Measurements from ENCODE around the gene ZBTB14. TPM values are rescaled to one million over a fixed set of nuclear protein-coding genes. Genes with fewer than 3 reads are reported as not detected.

ZBTB14 gene
- total RNA-seq, 4 donors from 2014 or later: 5.9 to 9.5 (median 6.6) TPM

GRCh38 chr18:5250603-5251002 is 44.9 kb downstream of the ZBTB14 start:
- no peaks in the 10 kb centered on the region for H3K4me1 ChIP-seq
- H3K27ac ChIP-seq: no peak overlapping the region
- H3K4me3 ChIP-seq: no peak overlapping the region
- H3K9me3 ChIP-seq: no peaks in the 10 kb centered on the region
- no peaks in the 10 kb centered on the region for H3K27me3 ChIP-seq
- TF ChIP-seq, protein P1, sequence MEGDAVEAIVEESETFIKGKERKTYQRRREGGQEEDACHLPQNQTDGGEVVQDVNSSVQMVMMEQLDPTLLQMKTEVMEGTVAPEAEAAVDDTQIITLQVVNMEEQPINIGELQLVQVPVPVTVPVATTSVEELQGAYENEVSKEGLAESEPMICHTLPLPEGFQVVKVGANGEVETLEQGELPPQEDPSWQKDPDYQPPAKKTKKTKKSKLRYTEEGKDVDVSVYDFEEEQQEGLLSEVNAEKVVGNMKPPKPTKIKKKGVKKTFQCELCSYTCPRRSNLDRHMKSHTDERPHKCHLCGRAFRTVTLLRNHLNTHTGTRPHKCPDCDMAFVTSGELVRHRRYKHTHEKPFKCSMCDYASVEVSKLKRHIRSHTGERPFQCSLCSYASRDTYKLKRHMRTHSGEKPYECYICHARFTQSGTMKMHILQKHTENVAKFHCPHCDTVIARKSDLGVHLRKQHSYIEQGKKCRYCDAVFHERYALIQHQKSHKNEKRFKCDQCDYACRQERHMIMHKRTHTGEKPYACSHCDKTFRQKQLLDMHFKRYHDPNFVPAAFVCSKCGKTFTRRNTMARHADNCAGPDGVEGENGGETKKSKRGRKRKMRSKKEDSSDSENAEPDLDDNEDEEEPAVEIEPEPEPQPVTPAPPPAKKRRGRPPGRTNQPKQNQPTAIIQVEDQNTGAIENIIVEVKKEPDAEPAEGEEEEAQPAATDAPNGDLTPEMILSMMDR (IDR thresholded peaks at IDR 0.05 in 4 of 5, conservative IDR thresholded peaks at IDR 0.05 in 1 of 5): no peak
- TF ChIP-seq POLR2A (IDR thresholded peaks at IDR 0.05): no peak
- H3K36me3 ChIP-seq: no peaks in the 10 kb centered on the region
- DNase-seq (no peak), ATAC-seq (no peak)
- in situ Hi-C loops (cut with MboI; ENCODE audit: low sequenced_read_pairs in 4 of 4): no loop called here
- intact Hi-C loops (cut with DNase I; ENCODE audit: low total_unique reads): no loop called here

DNA sequence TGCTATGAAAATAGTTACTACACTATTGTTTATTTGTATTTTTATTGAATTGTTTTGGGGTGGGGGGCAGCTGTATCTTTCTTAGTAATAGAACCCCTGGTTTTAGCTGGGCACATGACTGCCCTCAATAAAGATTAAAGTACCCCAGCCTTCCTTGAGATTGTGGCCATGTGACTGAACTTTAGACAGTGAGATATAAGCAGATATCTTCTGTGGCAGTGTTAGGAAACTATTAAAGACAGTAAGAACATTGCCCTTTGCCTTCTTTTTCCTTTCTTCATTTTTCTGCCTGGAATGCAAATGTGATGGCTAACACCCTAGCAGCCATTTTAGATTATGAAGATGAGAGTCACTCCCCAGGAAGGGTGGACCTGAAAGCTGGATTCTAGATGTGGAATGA is 50.6 kb downstream of the ZBTB14 start:
- peaks cover 0 to 37% of the 10 kb centered on the region in 2 donors for H3K36me3 ChIP-seq
- no peaks in the 10 kb centered on the region for H3K9me3 ChIP-seq
- in situ Hi-C loops (cut with MboI; ENCODE audit: low sequenced_read_pairs in 4 of 4): no loop called here
- H3K4me3 ChIP-seq: no peak overlapping the region
- intact Hi-C loops (cut with DNase I; ENCODE audit: low total_unique reads): no loop called here
- H3K4me1 ChIP-seq: peaks cover 12 to 21% of the 10 kb centered on the region in 2 donors
- DNase-seq (no peak), ATAC-seq (no peak)
- H3K27me3 ChIP-seq: no peaks in the 10 kb centered on the region
- TF ChIP-seq POLR2A (IDR thresholded peaks at IDR 0.05): no peak
- TF ChIP-seq, protein P1 (IDR thresholded peaks at IDR 0.05 in 4 of 5, conservative IDR thresholded peaks at IDR 0.05 in 1 of 5): no peak
- H3K27ac ChIP-seq: no peak overlapping the region

- ATAC-seq: no peak
- Histone ChIP-seq H3K36me3 (peaks cover 0 to 34% of the 10 kb centered on the region in 2 donors), H3K9me3 (no peaks in the 10 kb centered on the region), H3K27me3 (no peaks in the 10 kb centered on the region), H3K27ac (peak overlapping the region; percentile 96 to 99 (median 98)), H3K4me3 (peak overlapping the region; percentile 76 to 89 (median 82)), H3K4me1 (peaks cover 39 to 46% of the 10 kb centered on the region in 2 donors)
- intact Hi-C loops (cut with DNase I; ENCODE audit: low total_unique reads) (no loop called here), in situ Hi-C loops (cut with MboI; ENCODE audit: low sequenced_read_pairs in 4 of 4) (loop anchor here in 3 of 4 donors (5.0 to 10.0 kb wide), 3 partner anchors 48 to 55 kb away; partner anchors contain the start of gene ZBTB14 (in 1 of the 3))
- DNase-seq: no peak
- TF ChIP-seq, protein P1 (IDR thresholded peaks at IDR 0.05 in 4 of 5, conservative IDR thresholded peaks at IDR 0.05 in 1 of 5): no peak
- no peak for TF ChIP-seq POLR2A (IDR thresholded peaks at IDR 0.05)
These were observed 56.1 kb downstream of the ZBTB14 start for GRCh38 chr18:5239447-5239846.

Other genes with a start within 250 kb of the ZBTB14 start
- gene AKAIN1, start 98.5 kb downstream of the ZBTB14 start, total RNA-seq: not detected
- 10 to 100 TPM in 3 of 4 donors, 1 to 10 TPM in 1; 9.2 to 24.4 (median 14.5) TPM for gene EPB41L3, start 248.3 kb upstream of the ZBTB14 start, total RNA-seq